Embryonic facial prominence (tissue), 1 donor: Measurements from ENCODE around the gene TEDC2.

Experiments
- DNase-seq: peaks from one replicate; pipeline ENCODE4 v3.0.0-alpha.2; 2016; ENCODE audit errors: extremely low spot score

TEDC2 gene

GRCh38 chr16:2512735-2513404 lies 53.0 kb downstream of the TEDC2 start:
- no peak for DNase-seq

GRCh38 chr16:2513405-2514332 lies 53.8 kb downstream of the TEDC2 start, which contains the start of gene ATP6V0C:
Gene ATP6V0C (plus strand): TSS chr16:2513952. CDS start chr16:2514104, 152 bp downstream.
- peak; percentile 59 for DNase-seq
